ENCODE results near the gene ARHGAP44. TPM values are rescaled to one million over a fixed set of nuclear protein-coding genes. Genes with fewer than 3 reads are reported as not detected.

Gene ARHGAP44
- total and polyA plus RNA-seq, 2 of the 13 experiments (the other 11 are each of a cell fraction or from before 2014, with no cell fraction given) = 0.79 to 3.1 TPM

GRCh38 chr17:12990041-12990808 lies 200.9 kb downstream of the ARHGAP44 start:
- Histone ChIP-seq H3K4me1 (ENCODE audit: insufficient read depth, low read length) (peaks cover 13% of the 10 kb centered on the region), H3K4me3 (replicated peaks in 1 of 3; ENCODE audit: insufficient read depth in 1 of 3, low read depth in 2 of 3, low read length in 3 of 3) (no peak overlapping the region), H3K36me3 (replicated peaks in 1 of 2; ENCODE audit: control insufficient read depth in 1 of 2, insufficient read depth in 2 of 2, low read length in 2 of 2) (peaks cover 10 to 35% of the 10 kb centered on the region in 2 experiments; a peak in 4 of 5 replicates), H3K27ac (ENCODE audit: extremely low read length, insufficient read depth, low read length) (no peak overlapping the region), H3K79me2 (ENCODE audit: insufficient read depth, low read length) (no peaks in the 10 kb centered on the region), H4K20me1 (ENCODE audit: insufficient read depth, low read length) (no peaks in the 10 kb centered on the region), H2AFZ (ENCODE audit: low read length) (no peak overlapping the region), H3K4me2 (ENCODE audit: low read depth, low read length) (no peak overlapping the region), H3K27me3 (ENCODE audit: control insufficient read depth in 1 of 2, insufficient read depth in 2 of 2, low read length in 2 of 2) (no peaks in the 10 kb centered on the region), H3K9me3 (ENCODE audit: low read length) (no peaks in the 10 kb centered on the region), H3K9ac (ENCODE audit: insufficient read depth, low read depth, low read length) (no peak overlapping the region)
- CTCF ChIA-PET (ENCODE audit: low intra/inter-chr PET ratio, low total read pairs) = no interaction called here
- ATAC-seq (no peak), DNase-seq (ENCODE audit: low spot score) (no peak), FAIRE-seq (no peak)
- BruUV-seq (replicated peaks) = no TSS peak
- intact Hi-C loops (cut with micrococcal nuclease; ENCODE audit: unreplicated experiment) (no loop called here), in situ Hi-C loops (cut with HindIII; ENCODE audit: extremely low pct_ligation_motif_present, low pct_unique_long_range_greater_than_20kb) (no loop called here)
- POLR2A ChIA-PET = no interaction called here
- WGBS (ENCODE audit: low lambda C conversion rate) = 91% methylated on average over 25 of the region's 25 CpGs
- TF ChIP-seq HNRNPL (IDR thresholded peaks at IDR 0.05; ENCODE audit: low read depth, low read length) = no peak
- TF ChIP-seq ZBTB10 (CRISPR knock-in tag; IDR thresholded peaks at IDR 0.05; ENCODE audit: borderline replicate concordance) = no peak
- no peak for TF ChIP-seq ZNF460 (CRISPR knock-in tag; IDR thresholded peaks at IDR 0.05; ENCODE audit: borderline replicate concordance)
- TF ChIP-seq ZNF740 (CRISPR knock-in tag; IDR thresholded peaks at IDR 0.05) = no peak
- TF ChIP-seq ZNF343 (CRISPR knock-in tag; IDR thresholded peaks at IDR 0.05) = no peak
- peak; percentile 17 for TF ChIP-seq RBM22 (optimal IDR thresholded peaks at IDR 0.05; ENCODE audit: low read length)
- TF ChIP-seq PRDM15 (CRISPR knock-in tag; IDR thresholded peaks at IDR 0.05) = no peak
- TF ChIP-seq DPF2 (CRISPR knock-in tag; IDR thresholded peaks at IDR 0.05; ENCODE audit: borderline replicate concordance, low read depth) = no peak
- TF ChIP-seq ZNF264 (CRISPR knock-in tag; IDR thresholded peaks at IDR 0.05) = no peak
- TF ChIP-seq BRCA1 (CRISPR knock-in tag; IDR thresholded peaks at IDR 0.05) = no peak
- TF ChIP-seq ZNF501 (CRISPR knock-in tag; IDR thresholded peaks at IDR 0.05) = no peak
- TF ChIP-seq REXO4 (CRISPR knock-in tag; IDR thresholded peaks at IDR 0.05; ENCODE audit: borderline replicate concordance) = no peak
- TF ChIP-seq ZNF44 (CRISPR knock-in tag; IDR thresholded peaks at IDR 0.05) = no peak
- 0 out of 2 replicates have a peak, but pooled peaks have one; percentile 36 for TF ChIP-seq ZSCAN25 (CRISPR knock-in tag; IDR thresholded peaks at IDR 0.05)
- TF ChIP-seq ZFX (CRISPR knock-in tag; IDR thresholded peaks at IDR 0.05; ENCODE audit: low read depth) = no peak
- 0 out of 2 replicates have a peak, but pooled peaks have one; percentile 23 for TF ChIP-seq NR2C2 (CRISPR knock-in tag; IDR thresholded peaks at IDR 0.05; ENCODE audit: borderline replicate concordance)
- TF ChIP-seq PAX8 (CRISPR knock-in tag; IDR thresholded peaks at IDR 0.05; ENCODE audit: borderline replicate concordance) = no peak
- no peak for TF ChIP-seq ETV6 (CRISPR knock-in tag; conservative IDR thresholded peaks at IDR 0.05)

Data from HepG2 (cell line).